WERI-Rb-1 (cell line): ENCODE results near the gene PCDHGC5.

Experiments
- DNase-seq: peaks from one replicate; pipeline ENCODE4 v3.0.0-alpha.2; 2020
- H3K27ac ChIP-seq: fragments of 250-450 bp; sonication (Bioruptor Pico); 2 replicates; pipeline ENCODE4 v1.5.1; 2020; ENCODE audit warnings: mild to moderate bottlenecking, moderate library complexity
- H3K27me3 ChIP-seq: fragments of 250-450 bp; sonication (Bioruptor Pico); 2 replicates; pipeline ENCODE4 v1.5.1; 2021; ENCODE audit warnings: mild to moderate bottlenecking, low read depth, moderate library complexity; ENCODE audit not compliant: insufficient read depth, severe bottlenecking
- H3K36me3 ChIP-seq: fragments of 250-450 bp; sonication (Bioruptor Pico); 2 replicates; pipeline ENCODE4 v1.5.1; 2020; ENCODE audit warnings: mild to moderate bottlenecking, moderate library complexity
- H3K4me3 ChIP-seq: 2 replicates; pipeline ENCODE4 v1.5.1; 2011; ENCODE audit warnings: low read depth, mild to moderate bottlenecking, control low read depth, low read length
- H3K9me3 ChIP-seq: fragments of 250-450 bp; sonication (Bioruptor Pico); 2 replicates; pipeline ENCODE4 v1.5.1; 2021; ENCODE audit warnings: mild to moderate bottlenecking, moderate library complexity; ENCODE audit not compliant: severe bottlenecking
- TF ChIP-seq, protein P1 (sequence below): IDR thresholded peaks from 2 replicates; pipeline ENCODE4 v1.5.1; 2011; ENCODE audit warnings: low read depth, mild to moderate bottlenecking, control low read depth, inconsistent platforms, low read length

Gene PCDHGC5

DNA sequence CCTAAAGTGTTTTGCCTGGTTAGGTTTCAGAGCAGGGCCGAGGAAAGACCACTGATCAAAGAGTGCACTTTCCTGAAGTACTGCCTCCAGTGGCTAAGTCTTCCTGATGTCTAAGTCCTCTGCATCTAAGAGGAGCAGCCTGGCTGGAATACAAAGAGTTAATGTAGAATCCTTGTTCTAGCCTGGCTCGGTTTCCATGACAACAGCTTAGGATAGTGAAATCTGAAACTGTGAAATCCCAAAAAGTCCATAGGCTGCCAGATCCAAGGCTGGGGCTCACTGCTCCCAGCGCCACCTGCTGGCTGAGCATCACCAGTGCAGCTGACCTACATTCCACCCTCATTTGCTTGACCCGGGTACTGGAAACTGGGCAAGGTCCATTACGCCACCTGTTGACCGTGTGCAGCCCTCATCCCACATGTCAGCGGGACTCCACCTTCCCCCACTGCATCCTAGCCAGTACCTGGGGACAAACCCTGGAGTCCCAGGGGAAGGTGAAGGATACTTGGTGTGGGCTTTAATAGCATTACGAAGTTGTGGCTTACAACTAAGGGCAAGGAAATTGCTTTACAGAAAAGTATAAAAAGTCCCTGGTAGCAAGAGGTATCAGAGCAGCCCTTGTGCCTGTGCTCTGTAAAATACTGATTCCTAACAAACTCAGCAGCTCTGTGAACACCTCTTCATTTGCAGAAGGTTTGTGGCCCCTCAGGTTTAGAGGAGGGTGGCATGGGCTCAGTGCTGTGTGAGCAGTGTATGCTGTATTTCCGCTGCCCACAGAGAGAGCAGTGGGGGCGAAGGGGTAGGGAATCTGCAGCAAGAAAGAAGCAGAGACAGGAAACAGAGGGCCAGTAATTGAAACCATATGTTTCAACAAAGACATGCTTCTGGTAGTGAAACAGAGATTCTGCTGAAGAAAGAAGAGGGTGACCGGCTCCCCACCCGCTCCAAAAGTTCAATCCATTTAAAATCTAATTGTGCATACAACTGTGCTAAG, 36.0 kb downstream of the PCDHGC5 start:
- Histone ChIP-seq H3K9me3 (peaks cover 2% of the 10 kb centered on the region), H3K27me3 (no peaks in the 10 kb centered on the region), H3K27ac (peak overlapping the region; percentile 18; the same call in 1 of the 2 replicates), H3K4me3 (no peak overlapping the region), H3K36me3 (peaks cover 80% of the 10 kb centered on the region)
- TF ChIP-seq, protein P1, sequence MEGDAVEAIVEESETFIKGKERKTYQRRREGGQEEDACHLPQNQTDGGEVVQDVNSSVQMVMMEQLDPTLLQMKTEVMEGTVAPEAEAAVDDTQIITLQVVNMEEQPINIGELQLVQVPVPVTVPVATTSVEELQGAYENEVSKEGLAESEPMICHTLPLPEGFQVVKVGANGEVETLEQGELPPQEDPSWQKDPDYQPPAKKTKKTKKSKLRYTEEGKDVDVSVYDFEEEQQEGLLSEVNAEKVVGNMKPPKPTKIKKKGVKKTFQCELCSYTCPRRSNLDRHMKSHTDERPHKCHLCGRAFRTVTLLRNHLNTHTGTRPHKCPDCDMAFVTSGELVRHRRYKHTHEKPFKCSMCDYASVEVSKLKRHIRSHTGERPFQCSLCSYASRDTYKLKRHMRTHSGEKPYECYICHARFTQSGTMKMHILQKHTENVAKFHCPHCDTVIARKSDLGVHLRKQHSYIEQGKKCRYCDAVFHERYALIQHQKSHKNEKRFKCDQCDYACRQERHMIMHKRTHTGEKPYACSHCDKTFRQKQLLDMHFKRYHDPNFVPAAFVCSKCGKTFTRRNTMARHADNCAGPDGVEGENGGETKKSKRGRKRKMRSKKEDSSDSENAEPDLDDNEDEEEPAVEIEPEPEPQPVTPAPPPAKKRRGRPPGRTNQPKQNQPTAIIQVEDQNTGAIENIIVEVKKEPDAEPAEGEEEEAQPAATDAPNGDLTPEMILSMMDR, result peak; percentile 99
- DNase-seq, result peak; percentile 85

DNA sequence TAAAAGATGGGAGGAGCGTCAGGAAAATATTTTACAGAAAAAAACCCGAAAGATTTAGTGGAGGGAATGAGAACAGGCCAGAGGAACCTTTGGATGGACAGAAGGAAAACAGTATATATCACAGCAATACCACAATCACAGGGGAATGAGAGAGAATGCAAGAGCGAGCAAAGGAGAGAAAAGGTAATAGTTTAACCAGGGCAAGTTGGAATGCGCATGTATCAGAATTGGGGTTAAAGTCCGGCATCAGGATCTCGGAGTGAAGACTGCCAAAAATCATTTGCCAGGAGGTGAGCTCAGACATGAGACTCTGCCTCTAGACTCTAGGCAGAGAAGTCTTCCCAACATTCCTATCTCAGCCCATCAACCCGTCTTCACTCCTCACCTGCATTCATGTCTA, 36.8 kb downstream of the PCDHGC5 start:
- no peak for DNase-seq
- Histone ChIP-seq H3K27ac (no peak overlapping the region), H3K9me3 (peaks cover 2% of the 10 kb centered on the region), H3K36me3 (peaks cover 72% of the 10 kb centered on the region), H3K27me3 (no peaks in the 10 kb centered on the region), H3K4me3 (no peak overlapping the region)
- TF ChIP-seq, protein P1, result no peak

DNA sequence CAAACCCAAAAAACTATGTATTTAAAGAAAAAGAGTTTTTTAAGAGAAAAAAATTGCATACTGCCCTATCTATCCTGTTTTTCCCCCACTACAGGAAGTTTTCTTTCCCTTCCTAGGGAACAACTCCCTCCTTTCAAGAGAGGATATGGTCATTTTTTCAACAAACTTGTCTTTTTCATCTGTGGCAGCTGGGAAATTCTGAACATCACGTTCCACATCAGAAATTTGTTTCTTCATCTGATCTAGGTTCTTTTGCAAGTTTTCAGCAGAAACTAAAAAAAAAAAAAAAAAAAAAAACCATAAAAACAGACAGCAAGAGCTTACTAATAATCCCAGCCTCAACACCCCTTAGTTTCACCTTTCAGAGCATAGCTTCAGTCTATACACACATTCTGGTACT, 38.5 kb downstream of the PCDHGC5 start:
- no peak overlapping the region for H3K27ac ChIP-seq
- peaks cover 2% of the 10 kb centered on the region for H3K9me3 ChIP-seq
- TF ChIP-seq, protein P1, result no peak
- H3K27me3 ChIP-seq, result no peaks in the 10 kb centered on the region
- H3K4me3 ChIP-seq, result no peak overlapping the region
- peaks cover 67% of the 10 kb centered on the region for H3K36me3 ChIP-seq
- no peak for DNase-seq

DNA sequence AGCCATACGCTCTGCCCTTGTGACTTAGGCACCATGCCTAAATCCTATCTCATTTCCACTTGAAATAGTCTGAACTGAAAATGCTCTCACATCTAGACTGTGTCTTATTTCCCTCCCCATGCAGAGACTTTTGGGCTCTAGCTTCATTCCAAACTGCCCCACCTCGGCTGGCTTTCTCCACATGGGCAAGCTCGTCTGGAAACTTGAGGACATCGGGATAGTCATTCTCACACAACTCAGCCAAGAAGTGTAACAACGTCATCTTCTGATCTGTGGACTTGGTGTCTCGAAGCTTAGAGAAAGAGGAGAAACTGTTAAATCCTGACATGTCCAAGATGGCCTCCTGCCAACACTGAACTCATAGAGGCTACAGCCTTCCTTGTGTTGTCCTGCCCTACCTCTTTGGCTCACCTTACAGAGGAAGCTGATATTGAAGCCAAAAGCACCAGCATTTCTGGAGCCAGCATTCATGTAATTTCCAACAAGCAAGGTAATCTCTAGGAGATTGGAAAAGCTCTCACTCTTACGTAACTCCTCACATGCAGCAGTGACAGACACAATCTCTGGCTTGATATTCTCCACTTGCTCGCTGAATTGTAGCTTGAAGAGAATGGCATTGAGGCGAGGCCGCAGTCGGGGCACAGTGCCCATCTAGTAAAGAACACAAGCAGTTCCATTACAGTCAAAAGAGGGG, 39.6 kb downstream of the PCDHGC5 start:
- no peaks in the 10 kb centered on the region for H3K9me3 ChIP-seq
- peaks cover 70% of the 10 kb centered on the region for H3K36me3 ChIP-seq
- H3K27me3 ChIP-seq, result no peaks in the 10 kb centered on the region
- no peak overlapping the region for H3K27ac ChIP-seq
- TF ChIP-seq, protein P1, result no peak
- no peak for DNase-seq
- H3K4me3 ChIP-seq, result no peak overlapping the region

DNA sequence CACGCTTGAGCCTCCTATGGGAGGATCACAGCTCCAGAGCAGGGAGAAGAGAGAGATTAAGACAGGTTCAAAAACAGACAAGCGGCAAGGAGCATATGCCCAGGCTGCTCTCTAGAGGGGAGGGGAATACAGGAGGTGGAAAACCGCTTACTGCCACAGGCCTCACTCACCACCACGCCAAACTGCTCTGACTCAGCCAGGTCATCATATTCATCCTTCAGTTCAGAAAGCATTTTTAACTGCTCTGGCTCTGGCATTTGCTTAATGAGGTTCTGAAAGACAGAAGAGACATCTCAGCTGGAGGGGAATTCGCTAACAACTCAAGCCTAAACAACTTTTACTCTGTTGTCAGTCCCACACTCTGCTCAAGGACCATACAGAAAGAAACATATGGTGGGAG, 40.1 kb downstream of the PCDHGC5 start:
- no peaks in the 10 kb centered on the region for H3K9me3 ChIP-seq
- H3K27me3 ChIP-seq, result no peaks in the 10 kb centered on the region
- TF ChIP-seq, protein P1, result no peak
- H3K36me3 ChIP-seq, result peaks cover 68% of the 10 kb centered on the region
- H3K27ac ChIP-seq, result no peak overlapping the region
- H3K4me3 ChIP-seq, result no peak overlapping the region
- DNase-seq, result no peak
